ENCODE measurements around the gene ITGB3.
A peak's percentile ranks its signal among the peaks of the same experiment; 100 is the strongest.

ITGB3 gene

GRCh38 chr17:47253541-47254402 lies at the start of gene ITGB3:
TSS of gene ITGB3 (plus strand) at chr17:47253827. CDS start at chr17:47253862, 35 bp downstream.
- peak within 1 kb of the TSS; percentile 77 for H3K4me3 ChIP-seq (ENCODE audit: low read depth, low read length)
- TF ChIP-seq, protein P1, sequence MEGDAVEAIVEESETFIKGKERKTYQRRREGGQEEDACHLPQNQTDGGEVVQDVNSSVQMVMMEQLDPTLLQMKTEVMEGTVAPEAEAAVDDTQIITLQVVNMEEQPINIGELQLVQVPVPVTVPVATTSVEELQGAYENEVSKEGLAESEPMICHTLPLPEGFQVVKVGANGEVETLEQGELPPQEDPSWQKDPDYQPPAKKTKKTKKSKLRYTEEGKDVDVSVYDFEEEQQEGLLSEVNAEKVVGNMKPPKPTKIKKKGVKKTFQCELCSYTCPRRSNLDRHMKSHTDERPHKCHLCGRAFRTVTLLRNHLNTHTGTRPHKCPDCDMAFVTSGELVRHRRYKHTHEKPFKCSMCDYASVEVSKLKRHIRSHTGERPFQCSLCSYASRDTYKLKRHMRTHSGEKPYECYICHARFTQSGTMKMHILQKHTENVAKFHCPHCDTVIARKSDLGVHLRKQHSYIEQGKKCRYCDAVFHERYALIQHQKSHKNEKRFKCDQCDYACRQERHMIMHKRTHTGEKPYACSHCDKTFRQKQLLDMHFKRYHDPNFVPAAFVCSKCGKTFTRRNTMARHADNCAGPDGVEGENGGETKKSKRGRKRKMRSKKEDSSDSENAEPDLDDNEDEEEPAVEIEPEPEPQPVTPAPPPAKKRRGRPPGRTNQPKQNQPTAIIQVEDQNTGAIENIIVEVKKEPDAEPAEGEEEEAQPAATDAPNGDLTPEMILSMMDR (IDR thresholded peaks at IDR 0.05; ENCODE audit: borderline replicate concordance, insufficient read depth, low read depth, low read length): peak; percentile 81

- H3K4me3 ChIP-seq (ENCODE audit: low read depth, low read length): no peak overlapping the region
- TF ChIP-seq, protein P1 (IDR thresholded peaks at IDR 0.05; ENCODE audit: borderline replicate concordance, insufficient read depth, low read depth, low read length): no peak
Measured at GRCh38 chr17:47203984-47204721, 49.5 kb upstream of the ITGB3 start.

- peak overlapping the region; percentile 30 for H3K4me3 ChIP-seq (ENCODE audit: low read depth, low read length)
- TF ChIP-seq, protein P1 (IDR thresholded peaks at IDR 0.05; ENCODE audit: borderline replicate concordance, insufficient read depth, low read depth, low read length): no peak
Measured at GRCh38 chr17:47204722-47205418, 48.8 kb upstream of the ITGB3 start.

DNA sequence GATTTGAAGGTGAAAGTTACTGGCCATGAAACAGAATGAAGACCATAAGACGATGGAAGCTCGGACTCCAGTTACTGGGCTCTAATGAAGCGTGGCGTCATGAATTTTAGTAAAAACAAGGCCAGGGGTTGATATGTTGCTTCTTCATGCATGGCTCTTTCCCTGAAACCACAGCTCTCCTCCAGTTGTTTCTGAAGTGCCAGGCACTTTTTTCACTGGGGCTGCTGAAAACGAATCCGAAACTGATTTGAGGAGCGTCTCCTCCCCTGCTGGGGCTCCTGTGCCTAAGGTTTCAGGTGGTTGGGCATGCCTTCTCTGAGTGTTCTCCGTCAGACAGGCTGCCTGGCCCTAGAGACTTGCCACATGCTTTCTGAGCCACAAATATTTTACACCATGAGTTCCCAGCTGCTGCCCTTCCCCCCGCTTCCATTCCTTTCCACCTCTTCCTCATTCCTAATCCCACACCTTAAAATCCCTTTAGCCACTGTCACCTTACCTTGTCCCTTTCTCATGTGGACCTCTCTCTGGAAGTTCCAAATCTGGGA lies 48.1 kb upstream of the ITGB3 start:
- peak overlapping the region; percentile 30 for H3K4me3 ChIP-seq (ENCODE audit: low read depth, low read length)
- TF ChIP-seq, protein P1 (IDR thresholded peaks at IDR 0.05; ENCODE audit: borderline replicate concordance, insufficient read depth, low read depth, low read length): no peak

GRCh38 chr17:47207143-47208067 lies 46.2 kb upstream of the ITGB3 start:
- H3K4me3 ChIP-seq (ENCODE audit: low read depth, low read length): no peak overlapping the region
- TF ChIP-seq, protein P1 (IDR thresholded peaks at IDR 0.05; ENCODE audit: borderline replicate concordance, insufficient read depth, low read depth, low read length): no peak
